ENCODE measurements around the gene ECD. TPM values are rescaled to one million over a fixed set of nuclear protein-coding genes. Genes with fewer than 3 reads are reported as not detected.

Gene ECD
- total RNA-seq, 4 donors from 2014 or later, result 11.0 to 22.8 (median 18.6) TPM

- no peaks in the 10 kb centered on the region for H3K27me3 ChIP-seq
- TF ChIP-seq CTCF (IDR thresholded peaks at IDR 0.05 in 4 of 5, conservative IDR thresholded peaks at IDR 0.05 in 1 of 5), result no peak
- no peak for TF ChIP-seq POLR2A (IDR thresholded peaks at IDR 0.05)
- no peaks in the 10 kb centered on the region for H3K4me1 ChIP-seq
- ATAC-seq, result no peak
- peaks cover 0 to 11% of the 10 kb centered on the region in 2 donors for H3K36me3 ChIP-seq
- H3K27ac ChIP-seq, result no peak overlapping the region
- H3K4me3 ChIP-seq, result no peak overlapping the region
- no peaks in the 10 kb centered on the region for H3K9me3 ChIP-seq
- intact Hi-C loops (cut with DNase I; ENCODE audit: low total_unique reads), result no loop called here
- no peak for DNase-seq
- in situ Hi-C loops (cut with MboI; ENCODE audit: low sequenced_read_pairs in 4 of 4), result no loop called here
Measured at GRCh38 chr10:73209705-73210104, 41.9 kb upstream of the ECD start.

DNA sequence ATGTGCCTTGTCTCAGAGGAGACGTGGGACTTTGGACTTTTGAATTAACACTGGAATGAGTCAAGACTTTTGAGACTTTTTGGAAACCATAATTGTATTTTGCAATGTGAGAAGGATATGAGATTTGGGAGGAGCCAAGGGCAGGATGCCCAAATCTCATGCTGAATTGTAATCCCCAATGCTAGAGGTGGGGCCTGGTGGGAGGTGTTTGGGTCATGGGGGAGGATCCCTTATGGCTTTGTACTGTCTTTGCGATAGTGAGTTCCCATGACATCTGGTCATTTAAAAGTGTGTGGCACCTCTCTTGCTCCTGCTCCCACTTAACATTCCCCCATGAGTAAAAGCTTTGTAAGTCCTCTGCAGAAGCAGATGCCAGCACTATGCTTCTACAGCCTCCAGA is 40.1 kb upstream of the ECD start:
- Histone ChIP-seq H3K27ac (no peak overlapping the region), H3K4me1 (no peaks in the 10 kb centered on the region), H3K9me3 (no peaks in the 10 kb centered on the region), H3K36me3 (peaks cover 0 to 11% of the 10 kb centered on the region in 2 donors), H3K4me3 (no peak overlapping the region), H3K27me3 (no peaks in the 10 kb centered on the region)
- TF ChIP-seq POLR2A (IDR thresholded peaks at IDR 0.05), result no peak
- TF ChIP-seq CTCF (IDR thresholded peaks at IDR 0.05 in 4 of 5, conservative IDR thresholded peaks at IDR 0.05 in 1 of 5), result no peak
- intact Hi-C loops (cut with DNase I; ENCODE audit: low total_unique reads) (no loop called here), in situ Hi-C loops (cut with MboI; ENCODE audit: low sequenced_read_pairs in 4 of 4) (no loop called here)
- DNase-seq (peak in 1 of 2 donors; percentile 18), ATAC-seq (no peak)

- no peaks in the 10 kb centered on the region for H3K27me3 ChIP-seq
- H3K4me3 ChIP-seq, result no peak overlapping the region
- ATAC-seq, result no peak
- no peaks in the 10 kb centered on the region for H3K4me1 ChIP-seq
- H3K36me3 ChIP-seq, result peaks cover 0 to 11% of the 10 kb centered on the region in 2 donors
- DNase-seq, result no peak
- no peaks in the 10 kb centered on the region for H3K9me3 ChIP-seq
- TF ChIP-seq CTCF (IDR thresholded peaks at IDR 0.05 in 4 of 5, conservative IDR thresholded peaks at IDR 0.05 in 1 of 5) (no peak), POLR2A (IDR thresholded peaks at IDR 0.05) (no peak)
- intact Hi-C loops (cut with DNase I; ENCODE audit: low total_unique reads), result no loop called here
- no peak overlapping the region for H3K27ac ChIP-seq
- in situ Hi-C loops (cut with MboI; ENCODE audit: low sequenced_read_pairs in 4 of 4), result no loop called here
Measured at GRCh38 chr10:73206385-73206784, 38.6 kb upstream of the ECD start.

DNA sequence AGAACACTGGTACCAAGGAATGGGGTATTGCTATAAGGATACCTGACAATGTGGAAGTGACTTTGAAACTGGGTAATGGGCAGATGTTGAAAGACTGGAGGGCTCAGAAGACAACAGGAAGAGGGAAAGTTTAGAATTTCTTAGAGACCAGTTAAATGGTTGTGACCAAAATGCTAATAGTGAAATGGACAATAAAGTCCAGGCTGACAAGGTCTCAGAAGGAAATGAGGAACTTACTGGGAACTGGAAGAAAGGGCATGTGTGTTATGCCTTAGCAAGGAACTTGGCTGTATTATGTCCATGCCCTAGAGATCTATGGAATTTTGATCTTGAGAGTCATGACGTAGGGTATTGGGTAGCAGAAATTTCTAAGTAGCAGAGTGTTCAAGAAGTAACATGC is 38.1 kb upstream of the ECD start:
- H3K9me3 ChIP-seq, result no peaks in the 10 kb centered on the region
- no peak overlapping the region for H3K27ac ChIP-seq
- H3K27me3 ChIP-seq, result no peaks in the 10 kb centered on the region
- no peak overlapping the region for H3K4me3 ChIP-seq
- TF ChIP-seq POLR2A (IDR thresholded peaks at IDR 0.05), result no peak
- no peak for TF ChIP-seq CTCF (IDR thresholded peaks at IDR 0.05 in 4 of 5, conservative IDR thresholded peaks at IDR 0.05 in 1 of 5)
- no peaks in the 10 kb centered on the region for H3K4me1 ChIP-seq
- intact Hi-C loops (cut with DNase I; ENCODE audit: low total_unique reads), result no loop called here
- no peak for DNase-seq
- in situ Hi-C loops (cut with MboI; ENCODE audit: low sequenced_read_pairs in 4 of 4), result no loop called here
- no peak for ATAC-seq
- peaks cover 0 to 11% of the 10 kb centered on the region in 2 donors for H3K36me3 ChIP-seq

- H3K27me3 ChIP-seq, result no peaks in the 10 kb centered on the region
- in situ Hi-C loops (cut with MboI; ENCODE audit: low sequenced_read_pairs in 4 of 4) (no loop called here), intact Hi-C loops (cut with DNase I; ENCODE audit: low total_unique reads) (no loop called here)
- DNase-seq, result no peak
- H3K36me3 ChIP-seq, result peaks cover 0 to 11% of the 10 kb centered on the region in 2 donors
- no peak for ATAC-seq
- no peak overlapping the region for H3K4me3 ChIP-seq
- H3K27ac ChIP-seq, result no peak overlapping the region
- H3K4me1 ChIP-seq, result no peaks in the 10 kb centered on the region
- no peaks in the 10 kb centered on the region for H3K9me3 ChIP-seq
- no peak for TF ChIP-seq CTCF (IDR thresholded peaks at IDR 0.05 in 4 of 5, conservative IDR thresholded peaks at IDR 0.05 in 1 of 5)
- no peak for TF ChIP-seq POLR2A (IDR thresholded peaks at IDR 0.05)
Measured at GRCh38 chr10:73205081-73205480, 37.3 kb upstream of the ECD start.
